GM18870 (cell line): ENCODE results near the gene DPP6.

Experiments
- ATAC-seq: cut with Tn5 transposase; IDR thresholded peaks from one replicate; pipeline ENCODE4 v1.9.1; 2021; ENCODE audit warnings: moderate library complexity; ENCODE audit not compliant: unreplicated experiment

The DPP6 gene

DNA sequence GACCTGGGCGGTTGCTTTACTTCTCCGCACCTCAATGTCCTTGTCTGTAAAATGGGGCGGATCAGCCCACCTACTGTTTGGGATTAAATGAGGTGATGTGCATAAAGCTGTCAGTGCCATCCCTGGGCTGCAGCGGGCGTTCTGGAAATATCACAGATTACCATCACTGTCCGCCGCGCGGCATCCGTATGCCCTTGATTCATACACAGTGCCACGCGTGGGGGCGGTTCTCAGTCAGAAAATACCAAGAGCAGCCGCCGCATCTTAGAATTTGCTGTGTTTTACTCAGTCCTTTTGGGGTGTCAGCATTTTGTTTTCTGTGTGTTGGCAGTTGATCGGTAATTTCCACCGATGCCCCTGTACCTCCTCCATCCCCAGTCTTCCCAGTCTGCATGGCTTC lies 338.8 kb downstream of the DPP6 start:
- ATAC-seq: no peak

- no peak for ATAC-seq
Measured at GRCh38 chr7:154394804-154395203, 342.6 kb downstream of the DPP6 start.

- no peak for ATAC-seq
Measured at GRCh38 chr7:154406312-154406711, 354.1 kb downstream of the DPP6 start.

- no peak for ATAC-seq
Measured at GRCh38 chr7:154409703-154410311, 357.6 kb downstream of the DPP6 start.

GRCh38 chr7:154412105-154412504 lies 359.9 kb downstream of the DPP6 start:
- no peak for ATAC-seq

- ATAC-seq: no peak
Measured at GRCh38 chr7:154415709-154416399, 363.7 kb downstream of the DPP6 start.

DNA sequence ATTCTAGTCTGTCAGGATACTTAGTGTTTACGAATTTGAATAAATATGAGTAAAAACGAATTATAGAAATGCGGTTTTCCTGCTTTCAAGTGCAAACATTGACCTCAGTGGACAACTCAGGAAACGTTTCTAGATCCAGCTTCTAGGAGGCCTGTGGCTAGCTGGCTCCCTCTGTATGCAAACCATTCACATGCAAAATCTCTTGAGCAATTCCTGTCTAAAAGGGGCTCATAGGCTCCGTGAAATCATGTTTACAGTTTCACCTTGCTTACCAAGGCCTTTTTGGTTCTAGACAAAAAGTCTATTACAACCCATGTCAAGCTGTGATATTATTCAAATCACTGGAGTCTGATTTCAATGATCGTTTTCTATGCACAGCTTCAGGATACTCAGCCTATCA lies 364.5 kb downstream of the DPP6 start:
- ATAC-seq: no peak

- no peak for ATAC-seq
Measured at GRCh38 chr7:154419344-154419743, 367.1 kb downstream of the DPP6 start.

DNA sequence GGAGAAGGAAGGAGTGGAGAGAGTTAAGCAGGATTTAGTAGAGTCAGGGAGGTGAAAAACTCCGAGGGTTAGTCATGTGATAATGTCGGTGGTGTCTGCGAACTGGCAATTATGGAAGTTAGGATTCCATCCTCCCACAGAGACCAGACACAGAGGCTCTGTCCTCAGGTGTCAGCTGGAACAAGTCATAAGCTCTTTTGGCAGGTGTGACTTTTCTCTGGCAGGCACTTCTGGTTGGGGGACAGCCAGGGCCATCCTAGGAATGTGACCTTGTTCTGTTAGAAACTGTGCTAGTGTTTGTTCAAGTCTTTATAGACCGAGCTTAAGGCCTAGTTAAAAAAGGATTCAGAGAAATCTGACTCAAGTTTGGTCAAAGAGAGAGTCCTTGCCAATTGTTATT lies 371.0 kb downstream of the DPP6 start:
- ATAC-seq: no peak

- ATAC-seq: no peak
Measured at GRCh38 chr7:154424350-154424749, 372.2 kb downstream of the DPP6 start.

GRCh38 chr7:154425271-154425670 lies 373.1 kb downstream of the DPP6 start:
- ATAC-seq: no peak

GRCh38 chr7:154426778-154427177 lies 374.6 kb downstream of the DPP6 start:
- ATAC-seq: no peak

GRCh38 chr7:154427533-154427932 lies 375.3 kb downstream of the DPP6 start:
- no peak for ATAC-seq

GRCh38 chr7:154429666-154430404 lies 377.6 kb downstream of the DPP6 start:
- no peak for ATAC-seq

GRCh38 chr7:154430640-154431039 lies 378.4 kb downstream of the DPP6 start:
- no peak for ATAC-seq

DNA sequence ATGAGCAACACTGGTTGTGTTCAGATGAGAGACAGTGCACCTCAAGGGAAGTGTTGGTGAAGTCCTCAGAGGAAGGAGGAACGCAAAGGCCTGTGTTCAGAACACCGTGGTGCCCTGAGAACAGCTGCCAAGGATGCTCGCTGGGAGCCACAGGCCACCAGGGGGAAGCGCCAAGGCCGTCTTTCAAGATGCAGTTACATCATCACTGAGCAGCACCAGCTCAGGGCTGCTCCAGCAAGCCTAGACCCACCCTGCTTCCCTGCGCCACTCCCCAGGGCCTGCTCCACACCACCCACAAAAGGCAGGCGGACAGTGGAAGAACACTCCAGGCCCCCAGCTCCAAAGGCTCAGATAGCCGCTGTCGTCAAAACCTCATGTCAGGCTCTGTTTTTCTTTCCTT lies 378.8 kb downstream of the DPP6 start:
- ATAC-seq: no peak

- ATAC-seq: no peak
Measured at GRCh38 chr7:154433632-154434598, 381.7 kb downstream of the DPP6 start.

GRCh38 chr7:154436560-154436959 lies 384.4 kb downstream of the DPP6 start:
- ATAC-seq: no peak

- ATAC-seq: no peak
Measured at GRCh38 chr7:154437234-154437633, 385.0 kb downstream of the DPP6 start.

DNA sequence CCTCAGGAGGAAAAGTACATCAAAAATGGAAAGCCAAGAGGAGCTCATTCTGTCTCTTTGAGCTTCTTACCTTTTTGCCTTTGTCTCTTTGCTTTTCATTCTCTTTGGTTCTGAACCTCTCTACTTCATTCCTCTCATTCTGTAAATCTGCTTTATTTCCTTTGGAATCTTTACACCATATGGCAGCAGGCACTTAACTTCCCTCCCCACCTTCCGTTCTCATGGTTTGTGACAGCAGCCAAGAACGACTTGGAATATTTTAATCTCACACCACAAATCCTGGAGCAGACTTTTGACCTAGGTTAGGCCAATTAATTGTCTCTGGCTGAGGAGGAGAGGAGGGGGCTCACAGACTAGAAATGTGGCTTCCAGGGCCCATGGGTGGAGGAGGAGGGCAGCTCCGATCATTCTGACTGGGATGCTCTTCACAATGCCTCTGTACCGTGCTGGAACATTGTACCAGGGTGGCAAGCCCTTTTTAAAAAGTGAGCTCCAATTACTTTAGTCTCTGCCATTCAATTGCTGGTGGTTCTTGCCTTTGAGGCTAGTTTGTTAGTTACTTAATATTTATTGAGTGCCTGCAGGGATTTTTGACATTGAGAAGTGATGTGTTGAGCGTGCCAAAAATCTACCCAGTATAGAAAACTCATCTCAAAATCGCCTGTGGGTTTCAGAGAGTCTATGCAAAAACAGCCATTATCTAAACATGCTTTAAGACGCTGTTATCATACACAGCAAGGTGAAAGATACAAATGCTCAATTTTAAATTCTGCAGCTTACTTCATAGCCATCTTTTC lies 386.6 kb downstream of the DPP6 start:
- no peak for ATAC-seq
